Keratinocyte (primary cell): Measurements from ENCODE around the gene GDF2.

ENCODE experiments used
- CTCF ChIP-seq, 3 experiments: IDR thresholded peaks in 1 of 3; conservative IDR thresholded peaks in 1 of 3; optimal IDR thresholded peaks in 1 of 3; 2 replicates in 2 of 3; 3 replicates in 1 of 3; pipeline versions ENCODE3 to v1.5.1; 2011; ENCODE audit warnings: low read length in 3 of 3, mild to moderate bottlenecking in 3 of 3, moderate library complexity in 2 of 3, control low read depth in 1 of 3, inconsistent platforms in 1 of 3; ENCODE audit not compliant: insufficient read depth in 2 of 3; ENCODE audit errors: extremely low read depth in 1 of 3
- EZH2 ChIP-seq: IDR thresholded peaks from one replicate; pipeline ENCODE4 v1.6.1; 2012; ENCODE audit warnings: inconsistent platforms, mild to moderate bottlenecking, low read length, moderate library complexity

GRCh38 chr10:47330366-47330765 is 8.1 kb downstream of the GDF2 start:
- TF ChIP-seq CTCF (optimal IDR thresholded peaks at IDR 0.05 in 1 of 3, IDR thresholded peaks at IDR 0.05 in 1 of 3, conservative IDR thresholded peaks at IDR 0.05 in 1 of 3; ENCODE audit: extremely low read depth in 1 of 3, insufficient read depth in 2 of 3, low read length in 3 of 3) (no peak), EZH2 (no peak)
